Fibroblast of mammary gland (primary cell): Measurements from ENCODE around the gene YPEL2.

ENCODE experiments used
- DNase-seq: peaks from one replicate; pipeline ENCODE4 v3.0.0-alpha.2; 2010; ENCODE audit warnings: low read depth
- H3K4me3 ChIP-seq: 2 replicates; pipeline ENCODE4 v1.5.1; 2011; ENCODE audit warnings: low read depth, mild to moderate bottlenecking, low read length, moderate library complexity; ENCODE audit not compliant: control insufficient read depth
- TF ChIP-seq, protein P1 (sequence below): conservative IDR thresholded peaks from 2 replicates; pipeline ENCODE4 v1.5.1; 2011; ENCODE audit warnings: low read depth, low read length, inconsistent platforms; ENCODE audit not compliant: control insufficient read depth, insufficient read depth

Gene YPEL2

GRCh38 chr17:59370593-59371299, 39.3 kb downstream of the YPEL2 start:
- no peak overlapping the region for H3K4me3 ChIP-seq
- TF ChIP-seq, protein P1, sequence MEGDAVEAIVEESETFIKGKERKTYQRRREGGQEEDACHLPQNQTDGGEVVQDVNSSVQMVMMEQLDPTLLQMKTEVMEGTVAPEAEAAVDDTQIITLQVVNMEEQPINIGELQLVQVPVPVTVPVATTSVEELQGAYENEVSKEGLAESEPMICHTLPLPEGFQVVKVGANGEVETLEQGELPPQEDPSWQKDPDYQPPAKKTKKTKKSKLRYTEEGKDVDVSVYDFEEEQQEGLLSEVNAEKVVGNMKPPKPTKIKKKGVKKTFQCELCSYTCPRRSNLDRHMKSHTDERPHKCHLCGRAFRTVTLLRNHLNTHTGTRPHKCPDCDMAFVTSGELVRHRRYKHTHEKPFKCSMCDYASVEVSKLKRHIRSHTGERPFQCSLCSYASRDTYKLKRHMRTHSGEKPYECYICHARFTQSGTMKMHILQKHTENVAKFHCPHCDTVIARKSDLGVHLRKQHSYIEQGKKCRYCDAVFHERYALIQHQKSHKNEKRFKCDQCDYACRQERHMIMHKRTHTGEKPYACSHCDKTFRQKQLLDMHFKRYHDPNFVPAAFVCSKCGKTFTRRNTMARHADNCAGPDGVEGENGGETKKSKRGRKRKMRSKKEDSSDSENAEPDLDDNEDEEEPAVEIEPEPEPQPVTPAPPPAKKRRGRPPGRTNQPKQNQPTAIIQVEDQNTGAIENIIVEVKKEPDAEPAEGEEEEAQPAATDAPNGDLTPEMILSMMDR: no peak
- DNase-seq: no peak

DNA sequence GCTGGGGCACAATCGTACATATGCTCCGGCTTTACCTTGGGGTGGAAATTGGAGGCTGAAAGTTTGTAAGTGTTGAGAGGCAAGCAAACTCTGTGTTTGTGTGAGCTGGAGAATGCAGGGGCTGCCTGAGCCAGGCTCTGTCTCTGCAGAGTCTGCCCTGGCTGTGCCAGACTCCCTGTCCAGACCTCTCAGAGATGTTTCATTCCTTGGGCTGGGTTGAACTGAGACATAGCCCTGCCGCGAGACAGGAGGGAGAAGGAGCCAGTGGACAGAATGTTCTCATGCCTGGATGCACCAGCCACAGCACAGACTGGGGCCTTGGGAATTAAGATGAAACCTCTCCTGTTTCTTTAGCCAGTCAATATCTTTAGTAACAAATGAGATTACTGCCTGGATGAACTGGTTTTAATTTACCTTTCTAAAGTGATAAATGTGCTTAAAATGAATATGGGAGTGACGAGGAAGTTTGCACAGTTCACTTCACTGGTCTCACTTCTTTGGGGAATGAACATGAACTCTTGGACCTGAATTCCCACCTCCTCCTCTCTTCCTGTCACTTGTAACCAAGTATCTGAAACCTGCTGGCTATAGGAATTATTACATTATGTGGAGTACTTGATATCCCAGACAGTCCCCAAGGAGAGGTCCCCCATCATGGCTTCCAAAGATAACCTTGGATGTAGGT, 40.1 kb downstream of the YPEL2 start:
- peak; percentile 66 for DNase-seq

DNA sequence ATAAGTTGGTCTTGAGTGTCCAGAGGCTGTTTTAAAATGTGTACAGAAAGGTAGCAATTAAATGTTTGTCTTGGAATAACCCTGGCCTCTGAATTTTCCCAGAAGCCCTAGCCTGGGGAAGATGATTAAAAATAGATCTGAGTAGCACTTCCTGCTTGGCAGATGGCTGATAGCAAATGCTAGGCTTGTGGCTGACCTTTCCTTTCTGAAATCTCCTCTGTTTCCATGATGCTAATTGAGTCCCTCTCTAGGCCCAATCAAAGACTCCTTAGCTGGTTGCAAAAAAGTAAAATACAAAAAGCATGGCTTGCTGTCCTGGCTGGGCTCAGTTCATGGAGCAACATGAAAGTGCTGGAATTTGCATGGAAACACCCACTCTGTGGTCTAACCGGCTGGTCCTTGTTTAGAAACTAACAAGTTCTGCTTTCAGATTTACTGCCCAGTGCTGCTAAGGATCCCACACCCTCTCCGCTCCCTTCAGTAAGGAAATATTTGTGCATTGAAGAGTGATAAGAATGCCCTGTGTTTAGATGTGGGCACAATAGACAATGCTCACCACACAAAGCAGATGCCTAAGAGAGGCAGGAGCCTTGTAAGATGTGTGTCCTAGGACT, 40.8 kb downstream of the YPEL2 start:
- TF ChIP-seq, protein P1: no peak
- no peak overlapping the region for H3K4me3 ChIP-seq
- DNase-seq: peak; percentile 78

More for the DNA sequence above, 40.1 kb downstream of the YPEL2 start:
- TF ChIP-seq, protein P1: no peak
- no peak overlapping the region for H3K4me3 ChIP-seq

GRCh38 chr17:59373882-59374495, 42.5 kb downstream of the YPEL2 start:
- no peak overlapping the region for H3K4me3 ChIP-seq
- peak; percentile 99 for DNase-seq
- TF ChIP-seq, protein P1: no peak

GRCh38 chr17:59374612-59375011, 43.2 kb downstream of the YPEL2 start:
- DNase-seq: no peak
- no peak overlapping the region for H3K4me3 ChIP-seq
- TF ChIP-seq, protein P1: no peak

GRCh38 chr17:59375857-59376256, 44.4 kb downstream of the YPEL2 start:
- no peak overlapping the region for H3K4me3 ChIP-seq
- no peak for DNase-seq
- TF ChIP-seq, protein P1: no peak
